Esophagus squamous epithelium (tissue), 5 donors: ENCODE measurements around the gene MBTPS2. TPM values are rescaled to one million over a fixed set of nuclear protein-coding genes. Genes with fewer than 3 reads are reported as not detected.
"Not testable (repeated sequence)": the region's sequence is repeated elsewhere in the genome, so short reads cannot be mapped to it uniquely, and the experiment has no call there.

Experiments used
- DNase-seq: peaks from one replicate; lab custom pipeline; 2025; lab: John Stamatoyannopoulos, UW
- H3K27ac ChIP-seq, 4 donors: fragments of 200-600 bp; sonication (generic); one replicate each; pipeline ENCODE4 v1.5.1; 2016 to 2019; ENCODE audit warnings: mild to moderate bottlenecking in 1 of 4
- H3K27me3 ChIP-seq, 4 donors: fragments of 200-600 bp; sonication (generic); 1 replicate in 3 of 4; 2 replicates in 1 of 4; pipeline versions ENCODE4 v1.5.1 to v1.6.0; 2017 to 2021; ENCODE audit warnings: antibody characterized with exemption in 1 of 4
- H3K36me3 ChIP-seq, 3 donors: fragments of 200-600 bp; sonication (generic); one replicate each; pipeline ENCODE4 v1.5.1; 2016 to 2019
- H3K4me1 ChIP-seq, 3 donors: fragments of 200-600 bp; sonication (generic); one replicate each; pipeline ENCODE4 v1.5.1; 2017 to 2019
- H3K4me3 ChIP-seq, 4 donors: fragments of 200-600 bp; sonication (generic); 1 replicate in 3 of 4; 2 replicates in 1 of 4; pipeline ENCODE4 v1.5.1; 2016 to 2019; ENCODE audit warnings: mild to moderate bottlenecking in 2 of 4, moderate library complexity in 1 of 4
- H3K9me3 ChIP-seq, 3 donors: fragments of 200-600 bp; sonication (generic); one replicate each; pipeline ENCODE4 v1.5.1; 2016 to 2019
- CTCF ChIP-seq, 6 experiments: fragments of 450-650 bp in 4 of 6; fragments of 200-600 bp in 2 of 6; sonication (generic) in 2 of 6; IDR thresholded peaks; one replicate each; pipeline ENCODE4 v1.5.1; 2016 to 2019; ENCODE audit warnings: antibody characterized with exemption in 6 of 6, mild to moderate bottlenecking in 4 of 6, moderate library complexity in 4 of 6
- POLR2A ChIP-seq, 4 donors: fragments of 450-650 bp; IDR thresholded peaks; one replicate each; pipeline ENCODE4 v1.6.1; 2017; ENCODE audit warnings: antibody characterized with exemption in 4 of 4, mild to moderate bottlenecking in 4 of 4, moderate library complexity in 3 of 4
- WGBS, 2 donors: methylation state at CpG; one replicate each; pipeline ENCODE4 v1.1.5; 2018; 5-methylcytosine and 5-hydroxymethylcytosine counted together
- intact Hi-C: fragments of 100-400 bp; cut with DNase I; formaldehyde crosslinking; loops from one replicate; pipeline ENCODE4 v1.15.0; 2022
- total RNA-seq, 4 donors: library from RNA; depleted of rRNA; stranded (reverse); fragments of >200 nt; gene quantifications; one replicate each; pipeline ENCODE4 v1.1.0, GENCODE V29; 2016
- donor health status: DM: yes; HTN: yes; CAD: no.

MBTPS2 gene
- total RNA-seq, 4 donors from 2014 or later = 3.0 to 7.1 (median 5.8) TPM

DNA sequence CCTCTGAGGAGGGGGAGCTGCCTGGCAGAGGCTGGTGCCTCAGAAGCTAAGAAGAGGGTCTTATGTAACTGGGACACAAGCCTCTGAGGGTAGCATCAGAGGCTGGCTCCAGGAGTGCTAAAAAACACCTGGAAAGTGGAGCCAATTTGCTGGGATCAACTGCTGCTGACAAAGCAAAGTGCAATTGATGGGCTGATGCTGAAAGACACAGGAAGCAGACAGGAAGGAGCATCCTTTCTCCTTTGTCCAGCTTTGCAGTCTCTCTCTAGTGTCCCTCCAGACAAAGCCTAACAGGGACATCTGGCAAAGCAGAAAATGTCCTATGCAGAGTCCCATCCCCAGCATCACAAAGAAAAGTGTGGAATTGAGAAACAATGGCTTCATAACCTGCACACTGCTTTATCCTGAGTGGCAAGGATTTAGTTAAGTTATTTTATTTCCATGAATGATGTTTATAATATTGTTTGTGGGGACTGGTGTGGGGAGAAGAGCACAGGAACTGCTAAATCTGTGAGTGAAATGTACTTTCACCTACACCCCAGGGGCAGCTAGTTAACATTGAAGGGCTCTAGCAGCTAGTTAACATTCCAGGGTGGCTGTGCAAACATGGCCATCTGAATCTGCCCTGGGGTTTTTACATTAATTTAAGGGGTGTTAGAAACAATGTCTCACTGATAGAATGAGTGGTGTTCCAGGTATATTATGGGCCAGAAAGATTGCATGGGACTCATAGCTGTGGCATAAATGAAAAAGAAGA lies 25.6 kb upstream of the MBTPS2 start:
- intact Hi-C loops = no loop called here

DNA sequence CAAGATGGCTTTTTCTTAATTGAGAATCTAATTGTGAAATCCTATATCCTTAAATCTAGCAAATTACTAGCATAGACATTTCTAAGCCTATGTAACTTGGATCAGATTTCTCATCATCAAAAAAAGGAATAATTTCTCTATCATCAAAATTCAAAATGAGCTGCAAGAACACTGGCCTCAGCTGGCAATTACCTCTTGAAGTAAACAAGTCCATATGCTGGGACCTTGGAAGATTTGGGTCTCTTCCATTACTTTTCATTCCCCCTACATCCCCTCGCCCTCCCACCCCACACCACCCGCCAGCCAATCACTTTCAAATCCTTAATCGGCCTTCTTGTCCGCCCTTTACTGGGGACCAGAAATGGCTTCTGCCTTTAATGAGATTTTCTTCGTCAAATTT lies 23.3 kb upstream of the MBTPS2 start:
- 80% methylated on average over 5 of the region's 5 CpGs; no CpG with 5 or more reads in 1 of the 2 donors for WGBS, 2 donors
- Histone ChIP-seq H3K36me3 (no peaks in the 10 kb centered on the region), H3K4me3 (no peak overlapping the region), H3K27ac (no peak overlapping the region), H3K27me3 (no peaks in the 10 kb centered on the region), H3K9me3 (peaks cover 0 to 3% (median 0%) of the 10 kb centered on the region in 3 donors), H3K4me1 (no peaks in the 10 kb centered on the region)
- intact Hi-C loops = no loop called here
- no peak for TF ChIP-seq POLR2A (IDR thresholded peaks at IDR 0.05)
- no peak for TF ChIP-seq CTCF (IDR thresholded peaks at IDR 0.05)
- DNase-seq = no peak

More for the DNA sequence above, 25.6 kb upstream of the MBTPS2 start:
- Histone ChIP-seq H3K36me3 (no peaks in the 10 kb centered on the region), H3K4me1 (no peaks in the 10 kb centered on the region), H3K4me3 (no peak overlapping the region), H3K27me3 (no peaks in the 10 kb centered on the region), H3K27ac (no peak overlapping the region), H3K9me3 (no peaks in the 10 kb centered on the region)
- TF ChIP-seq CTCF (IDR thresholded peaks at IDR 0.05) = no peak
- DNase-seq = no peak

GRCh38 chrX:21820170-21820569 lies 19.2 kb upstream of the MBTPS2 start:
- H3K27ac ChIP-seq, H3K27me3 ChIP-seq, intact Hi-C loops, H3K36me3 ChIP-seq, H3K9me3 ChIP-seq, DNase-seq, H3K4me1 ChIP-seq, H3K4me3 ChIP-seq: not testable (repeated sequence)
- WGBS, 2 donors = 40 to 100% methylated on average over 1 of the region's 1 CpG

GRCh38 chrX:21821875-21822274 lies 17.5 kb upstream of the MBTPS2 start:
- Histone ChIP-seq H3K27me3 (no peaks in the 10 kb centered on the region), H3K27ac (no peak overlapping the region), H3K9me3 (peaks cover 0 to 3% (median 0%) of the 10 kb centered on the region in 3 donors), H3K36me3 (no peaks in the 10 kb centered on the region), H3K4me3 (no peak overlapping the region), H3K4me1 (no peaks in the 10 kb centered on the region)
- 67 to 95% methylated on average over 1 to 3 of the region's 3 CpGs for WGBS, 2 donors
- DNase-seq = no peak
- intact Hi-C loops = no loop called here
- no peak for TF ChIP-seq POLR2A (IDR thresholded peaks at IDR 0.05)
- TF ChIP-seq CTCF (IDR thresholded peaks at IDR 0.05) = no peak

GRCh38 chrX:21831496-21831895 lies 7.9 kb upstream of the MBTPS2 start:
- no peaks in the 10 kb centered on the region for H3K9me3 ChIP-seq
- no peak for DNase-seq
- TF ChIP-seq CTCF (IDR thresholded peaks at IDR 0.05) (no peak), POLR2A (IDR thresholded peaks at IDR 0.05) (no peak)
- WGBS, 2 donors = 20 to 44% methylated on average over 1 to 2 of the region's 2 CpGs
- H3K27me3 ChIP-seq = no peaks in the 10 kb centered on the region
- H3K4me1 ChIP-seq = no peaks in the 10 kb centered on the region
- no peak overlapping the region for H3K27ac ChIP-seq
- no peaks in the 10 kb centered on the region for H3K36me3 ChIP-seq
- intact Hi-C loops = no loop called here
- no peak overlapping the region for H3K4me3 ChIP-seq
